ENCODE results near the gene PPFIA4. TPM values are rescaled to one million over a fixed set of nuclear protein-coding genes. Genes with fewer than 3 reads are reported as not detected.

Gene PPFIA4
- total RNA-seq, 2 experiments from 2014 or later, result 48.5 to 56.0 TPM

GRCh38 chr1:203090421-203091198 is 64.3 kb downstream of the PPFIA4 start:
- Mint-ChIP-seq H3K27me3 (peaks cover 17% of the 10 kb centered on the region), H3K9me3 (peaks cover 12% of the 10 kb centered on the region), H3K27ac (no peak overlapping the region), H3K4me3 (no peak overlapping the region), H3K36me3 (no peaks in the 10 kb centered on the region), H3K4me1 (no peaks in the 10 kb centered on the region)
- ATAC-seq (ENCODE audit: low read depth), result no peak
- no peak for DNase-seq
- POLR2A ChIA-PET, result no interaction called here

- Mint-ChIP-seq H3K9me3 (peaks cover 15% of the 10 kb centered on the region), H3K27me3 (peaks cover 17% of the 10 kb centered on the region), H3K27ac (no peak overlapping the region), H3K36me3 (no peaks in the 10 kb centered on the region), H3K4me1 (no peaks in the 10 kb centered on the region), H3K4me3 (no peak overlapping the region)
- POLR2A ChIA-PET, result no interaction called here
- no peak for DNase-seq
- ATAC-seq (ENCODE audit: low read depth), result no peak
These were observed 64.8 kb downstream of the PPFIA4 start for GRCh38 chr1:203091199-203091477.

- POLR2A ChIA-PET, result no interaction called here
- no peak overlapping the region for H3K27ac Mint-ChIP-seq
- ATAC-seq (ENCODE audit: low read depth) (no peak), DNase-seq (no peak)
- peaks cover 17% of the 10 kb centered on the region for H3K27me3 Mint-ChIP-seq
- peaks cover 16% of the 10 kb centered on the region for H3K9me3 Mint-ChIP-seq
- H3K4me1 Mint-ChIP-seq, result no peaks in the 10 kb centered on the region
- no peak overlapping the region for H3K4me3 Mint-ChIP-seq
- no peaks in the 10 kb centered on the region for H3K36me3 Mint-ChIP-seq
These were observed 65.6 kb downstream of the PPFIA4 start for GRCh38 chr1:203091761-203092330.

- DNase-seq (no peak), ATAC-seq (ENCODE audit: low read depth) (no peak)
- H3K27me3 Mint-ChIP-seq, result peaks cover 28% of the 10 kb centered on the region
- no peaks in the 10 kb centered on the region for H3K4me1 Mint-ChIP-seq
- no peak overlapping the region for H3K27ac Mint-ChIP-seq
- no peak overlapping the region for H3K4me3 Mint-ChIP-seq
- H3K9me3 Mint-ChIP-seq, result peaks cover 16% of the 10 kb centered on the region
- H3K36me3 Mint-ChIP-seq, result no peaks in the 10 kb centered on the region
- POLR2A ChIA-PET, result no interaction called here
These were observed 67.6 kb downstream of the PPFIA4 start for GRCh38 chr1:203093754-203094410.

- DNase-seq (no peak), ATAC-seq (ENCODE audit: low read depth) (no peak)
- H3K27ac Mint-ChIP-seq, result no peak overlapping the region
- H3K27me3 Mint-ChIP-seq, result peaks cover 32% of the 10 kb centered on the region
- H3K4me1 Mint-ChIP-seq, result no peaks in the 10 kb centered on the region
- POLR2A ChIA-PET, result no interaction called here
- no peaks in the 10 kb centered on the region for H3K36me3 Mint-ChIP-seq
- H3K9me3 Mint-ChIP-seq, result peaks cover 16% of the 10 kb centered on the region
- H3K4me3 Mint-ChIP-seq, result no peak overlapping the region
These were observed 68.9 kb downstream of the PPFIA4 start for GRCh38 chr1:203095061-203095690.

GRCh38 chr1:203096566-203096965 is 70.3 kb downstream of the PPFIA4 start:
- Mint-ChIP-seq H3K9me3 (peaks cover 16% of the 10 kb centered on the region), H3K4me3 (no peak overlapping the region), H3K27ac (no peak overlapping the region), H3K4me1 (no peaks in the 10 kb centered on the region), H3K36me3 (no peaks in the 10 kb centered on the region), H3K27me3 (peaks cover 30% of the 10 kb centered on the region)
- DNase-seq (no peak), ATAC-seq (ENCODE audit: low read depth) (no peak)
- POLR2A ChIA-PET, result no interaction called here

- no peaks in the 10 kb centered on the region for H3K4me1 Mint-ChIP-seq
- H3K36me3 Mint-ChIP-seq, result no peaks in the 10 kb centered on the region
- POLR2A ChIA-PET, result no interaction called here
- ATAC-seq (ENCODE audit: low read depth) (no peak), DNase-seq (no peak)
- no peak overlapping the region for H3K27ac Mint-ChIP-seq
- no peak overlapping the region for H3K4me3 Mint-ChIP-seq
- H3K9me3 Mint-ChIP-seq, result peaks cover 16% of the 10 kb centered on the region
- H3K27me3 Mint-ChIP-seq, result peaks cover 30% of the 10 kb centered on the region
These were observed 70.7 kb downstream of the PPFIA4 start for GRCh38 chr1:203097001-203097400.

- no peaks in the 10 kb centered on the region for H3K4me1 Mint-ChIP-seq
- DNase-seq, result no peak
- H3K36me3 Mint-ChIP-seq, result no peaks in the 10 kb centered on the region
- no peak for ATAC-seq (ENCODE audit: low read depth)
- peaks cover 21% of the 10 kb centered on the region for H3K27me3 Mint-ChIP-seq
- H3K9me3 Mint-ChIP-seq, result peaks cover 16% of the 10 kb centered on the region
- no peak overlapping the region for H3K27ac Mint-ChIP-seq
- POLR2A ChIA-PET, result no interaction called here
- H3K4me3 Mint-ChIP-seq, result no peak overlapping the region
These were observed 72.2 kb downstream of the PPFIA4 start for GRCh38 chr1:203098445-203098844.

- ATAC-seq (ENCODE audit: low read depth) (no peak), DNase-seq (no peak)
- Mint-ChIP-seq H3K9me3 (peaks cover 16% of the 10 kb centered on the region), H3K4me3 (no peak overlapping the region), H3K4me1 (no peaks in the 10 kb centered on the region), H3K27me3 (peaks cover 24% of the 10 kb centered on the region), H3K27ac (no peak overlapping the region), H3K36me3 (no peaks in the 10 kb centered on the region)
- POLR2A ChIA-PET, result no interaction called here
These were observed 72.7 kb downstream of the PPFIA4 start for GRCh38 chr1:203098914-203099520.

GRCh38 chr1:203099805-203100515 is 73.7 kb downstream of the PPFIA4 start:
- no peak for ATAC-seq (ENCODE audit: low read depth)
- Mint-ChIP-seq H3K27ac (no peak overlapping the region), H3K4me3 (no peak overlapping the region), H3K4me1 (no peaks in the 10 kb centered on the region), H3K9me3 (peaks cover 11% of the 10 kb centered on the region), H3K36me3 (no peaks in the 10 kb centered on the region), H3K27me3 (peaks cover 23% of the 10 kb centered on the region)
- POLR2A ChIA-PET, result no interaction called here
- DNase-seq, result no peak

- Mint-ChIP-seq H3K36me3 (no peaks in the 10 kb centered on the region), H3K4me1 (no peaks in the 10 kb centered on the region), H3K27ac (no peak overlapping the region), H3K4me3 (no peak overlapping the region), H3K9me3 (peaks cover 9% of the 10 kb centered on the region), H3K27me3 (peaks cover 26% of the 10 kb centered on the region)
- DNase-seq (no peak), ATAC-seq (ENCODE audit: low read depth) (no peak)
- POLR2A ChIA-PET, result no interaction called here
These were observed 74.2 kb downstream of the PPFIA4 start for GRCh38 chr1:203100516-203100869.

GRCh38 chr1:203101813-203102634 is 75.7 kb downstream of the PPFIA4 start:
- no peaks in the 10 kb centered on the region for H3K4me1 Mint-ChIP-seq
- peaks cover 4% of the 10 kb centered on the region for H3K9me3 Mint-ChIP-seq
- no peak overlapping the region for H3K4me3 Mint-ChIP-seq
- H3K27ac Mint-ChIP-seq, result no peak overlapping the region
- H3K36me3 Mint-ChIP-seq, result no peaks in the 10 kb centered on the region
- no peak for DNase-seq
- ATAC-seq (ENCODE audit: low read depth), result no peak
- POLR2A ChIA-PET, result no interaction called here
- peaks cover 33% of the 10 kb centered on the region for H3K27me3 Mint-ChIP-seq
